DOHH2 (cell line): ENCODE results near the gene PRR23E.

Experiments used
- CTCF ChIP-seq: fragments of 200-600 bp; sonication (generic); IDR thresholded peaks from one replicate; pipeline ENCODE4 v1.5.1; 2014; ENCODE audit warnings: antibody characterized with exemption, mild to moderate bottlenecking, low read depth, low read length; ENCODE audit not compliant: poor library complexity, severe bottlenecking
- EZH2phosphoT487 ChIP-seq: fragments of 200-600 bp; sonication (generic); IDR thresholded peaks from 2 replicates; pipeline ENCODE4 v1.6.1; 2017; ENCODE audit warnings: borderline replicate concordance, mild to moderate bottlenecking, antibody characterized with exemption, low read length, moderate library complexity, mixed read lengths

GRCh38 chr3:127206154-127206553 is 13.2 kb downstream of the PRR23E start:
- TF ChIP-seq EZH2phosphoT487: no peak
- no peak for TF ChIP-seq CTCF
